ENCODE data around the gene SAMHD1. TPM values are rescaled to one million over a fixed set of nuclear protein-coding genes. Genes with fewer than 3 reads are reported as not detected.
"Not testable (repeated sequence)": the region's sequence is repeated elsewhere in the genome, so short reads cannot be mapped to it uniquely, and the experiment has no call there.

Gene SAMHD1
- total RNA-seq, 2 donors from 2014 or later, result 24.0 to 35.6 TPM

GRCh38 chr20:36974660-36975059, 23.2 kb upstream of the SAMHD1 start:
- Histone ChIP-seq H3K9me3 (no peaks in the 10 kb centered on the region), H3K27me3 (no peaks in the 10 kb centered on the region), H3K4me1 (peaks cover 4% of the 10 kb centered on the region), H3K9ac (ENCODE audit: low read depth in 2 of 2, low read length in 2 of 2) (no peak overlapping the region), H3K4me3 (no peak overlapping the region), H3K27ac (no peak overlapping the region), H3K36me3 (no peaks in the 10 kb centered on the region)
- intact Hi-C loops (cut with DNase I), result no loop called here
- no peak for DNase-seq
- TF ChIP-seq CTCF (IDR thresholded peaks at IDR 0.05), result no peak

GRCh38 chr20:36971103-36971502, 19.6 kb upstream of the SAMHD1 start:
- no peak overlapping the region for H3K27ac ChIP-seq
- peaks cover 4% of the 10 kb centered on the region for H3K4me1 ChIP-seq
- no peaks in the 10 kb centered on the region for H3K27me3 ChIP-seq
- H3K9ac ChIP-seq (ENCODE audit: low read depth in 2 of 2, low read length in 2 of 2), result no peak overlapping the region
- no peaks in the 10 kb centered on the region for H3K9me3 ChIP-seq
- H3K36me3 ChIP-seq, result no peaks in the 10 kb centered on the region
- no peak for DNase-seq
- H3K4me3 ChIP-seq, result no peak overlapping the region
- intact Hi-C loops (cut with DNase I), result no loop called here
- TF ChIP-seq CTCF (IDR thresholded peaks at IDR 0.05), result no peak

GRCh38 chr20:36969478-36970186, 18.1 kb upstream of the SAMHD1 start:
- intact Hi-C loops (cut with DNase I), result no loop called here
- no peak overlapping the region for H3K27ac ChIP-seq
- DNase-seq, result no peak

GRCh38 chr20:36969051-36969450, 17.5 kb upstream of the SAMHD1 start:
- Histone ChIP-seq H3K4me1 (no peaks in the 10 kb centered on the region), H3K36me3 (no peaks in the 10 kb centered on the region), H3K27me3 (no peaks in the 10 kb centered on the region), H3K27ac (no peak overlapping the region), H3K4me3 (no peak overlapping the region), H3K9ac (ENCODE audit: low read depth in 2 of 2, low read length in 2 of 2) (no peak overlapping the region), H3K9me3 (no peaks in the 10 kb centered on the region)
- TF ChIP-seq CTCF (IDR thresholded peaks at IDR 0.05), result no peak
- no peak for DNase-seq
- intact Hi-C loops (cut with DNase I), result no loop called here

More at GRCh38 chr20:36969478-36970186, 18.1 kb upstream of the SAMHD1 start:
- no peaks in the 10 kb centered on the region for H3K9me3 ChIP-seq
- TF ChIP-seq CTCF (IDR thresholded peaks at IDR 0.05), result no peak
- H3K9ac ChIP-seq (ENCODE audit: low read depth in 2 of 2, low read length in 2 of 2), result no peak overlapping the region
- H3K4me1 ChIP-seq, result no peaks in the 10 kb centered on the region
- no peaks in the 10 kb centered on the region for H3K27me3 ChIP-seq
- H3K4me3 ChIP-seq, result no peak overlapping the region
- no peaks in the 10 kb centered on the region for H3K36me3 ChIP-seq

- H3K9ac ChIP-seq (ENCODE audit: low read depth in 2 of 2, low read length in 2 of 2), result no peak overlapping the region
- no peak overlapping the region for H3K4me3 ChIP-seq
- no peak for DNase-seq
- TF ChIP-seq CTCF (IDR thresholded peaks at IDR 0.05), result no peak
- H3K9me3 ChIP-seq, result no peaks in the 10 kb centered on the region
- no peaks in the 10 kb centered on the region for H3K36me3 ChIP-seq
- H3K27me3 ChIP-seq, result no peaks in the 10 kb centered on the region
- H3K27ac ChIP-seq, result no peak overlapping the region
- intact Hi-C loops (cut with DNase I), result no loop called here
- no peaks in the 10 kb centered on the region for H3K4me1 ChIP-seq
These were observed 16.1 kb upstream of the SAMHD1 start for GRCh38 chr20:36967636-36968035.

- intact Hi-C loops (cut with DNase I); H3K36me3 ChIP-seq; H3K9me3 ChIP-seq; H3K4me1 ChIP-seq; DNase-seq; H3K27me3 ChIP-seq; H3K4me3 ChIP-seq; H3K27ac ChIP-seq; H3K9ac ChIP-seq (ENCODE audit: low read depth in 2 of 2, low read length in 2 of 2): not testable (repeated sequence)
These were observed 15.5 kb upstream of the SAMHD1 start for GRCh38 chr20:36966965-36967364.

GRCh38 chr20:36962354-36962941, 10.9 kb upstream of the SAMHD1 start:
- H3K9ac ChIP-seq (ENCODE audit: low read depth in 2 of 2, low read length in 2 of 2); H3K36me3 ChIP-seq; H3K9me3 ChIP-seq; intact Hi-C loops (cut with DNase I); H3K27ac ChIP-seq; H3K4me3 ChIP-seq; H3K27me3 ChIP-seq; H3K4me1 ChIP-seq; DNase-seq: not testable (repeated sequence)
